ENCODE data around the gene FMNL1.

Gene FMNL1

DNA sequence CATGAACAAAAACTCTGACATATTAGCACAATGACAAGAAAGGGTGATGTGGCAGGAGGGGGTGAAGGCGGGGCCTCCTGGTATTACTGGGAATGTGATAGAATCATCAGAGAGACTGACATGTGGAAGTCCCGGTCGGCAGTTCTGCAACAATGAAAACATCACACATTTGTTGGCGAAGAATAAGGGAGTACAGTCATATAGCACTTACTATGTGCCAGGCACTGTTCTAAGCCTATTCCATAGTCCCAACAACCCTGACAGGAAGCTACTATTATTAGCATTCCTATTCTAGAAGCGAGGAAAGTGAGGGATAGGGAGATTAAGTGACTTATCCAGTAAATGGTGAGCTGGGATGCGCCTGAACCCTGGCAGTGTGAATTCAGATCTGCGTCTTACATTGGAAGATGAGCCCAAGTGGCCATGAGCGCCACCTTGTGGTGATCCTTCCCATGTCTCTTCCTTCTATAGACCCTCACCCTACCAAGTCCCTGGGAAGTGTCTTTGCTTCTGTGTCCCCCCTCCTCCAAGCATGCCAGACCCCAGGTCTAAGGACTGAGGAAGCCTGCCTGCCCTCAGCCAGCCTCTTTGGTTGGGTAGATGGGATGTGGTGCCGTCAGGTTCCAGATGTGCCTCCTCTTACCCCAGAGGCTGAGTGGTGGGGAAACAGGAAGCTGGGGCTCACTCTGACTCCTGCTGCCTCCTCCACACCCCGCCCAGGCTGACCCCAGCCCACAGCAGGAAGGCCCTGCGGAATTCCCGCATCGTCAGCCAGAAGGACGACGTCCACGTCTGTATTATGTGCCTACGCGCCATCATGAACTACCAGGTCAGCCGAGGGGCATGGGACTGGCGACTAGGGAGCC lies 14.0 kb downstream of the FMNL1 start:
- Histone ChIP-seq H3K4me2 (peak overlapping the region; percentile 15 to 100 (median 99); a peak in 18 of 22 replicates), H3K27ac (peak overlapping the region in 10 of 11 experiments; percentile 13 to 100 (median 52); a peak in 17 of 22 replicates), H3K9ac (peak overlapping the region; percentile 11 to 99 (median 32); a peak in 17 of 22 replicates), H3K36me3 (peaks cover 73 to 100% (median 95%) of the 10 kb centered on the region in 11 experiments), H3K9me3 (replicated peaks in 1 of 11) (no peaks in the 10 kb centered on the region), H4K20me1 (peaks cover 22 to 98% (median 88%) of the 10 kb centered on the region in 11 experiments; a peak in 21 of 22 replicates), H3K4me1 (peaks cover 55 to 63% (median 58%) of the 10 kb centered on the region in 10 experiments), H3K27me3 (no peaks in the 10 kb centered on the region), H3K4me3 (no peak overlapping the region)
- TF ChIP-seq Cebpa-rat (IDR thresholded peaks at IDR 0.05) = no peak

DNA sequence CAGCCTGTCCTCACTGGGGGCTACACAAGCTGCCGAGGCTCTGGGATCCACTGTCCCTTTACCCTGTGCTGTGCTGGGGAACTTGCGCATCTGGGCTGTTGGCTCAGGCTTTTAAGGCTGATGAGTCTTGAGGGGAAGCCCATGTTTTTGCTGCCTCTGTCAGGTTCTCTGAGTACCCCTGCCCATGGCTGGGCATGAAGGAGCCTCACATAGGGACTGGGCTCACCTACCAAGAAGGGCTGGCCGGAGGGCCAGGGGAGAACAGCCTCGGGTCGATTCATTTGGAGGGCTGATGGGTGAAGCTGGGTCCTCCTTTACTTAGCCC lies 14.6 kb downstream of the FMNL1 start:
- peaks cover 49 to 57% (median 52%) of the 10 kb centered on the region in 10 experiments for H3K4me1 ChIP-seq
- peak overlapping the region in 9 of 11 experiments; percentile 19 to 100 (median 53); a peak in 16 of 22 replicates for H3K27ac ChIP-seq
- no peak overlapping the region for H3K4me3 ChIP-seq
- no peak for TF ChIP-seq Cebpa-rat (IDR thresholded peaks at IDR 0.05)
- no peaks in the 10 kb centered on the region for H3K27me3 ChIP-seq
- H3K36me3 ChIP-seq = peaks cover 79 to 100% (median 96%) of the 10 kb centered on the region in 11 experiments
- H4K20me1 ChIP-seq = peaks cover 22 to 98% (median 93%) of the 10 kb centered on the region in 11 experiments; a peak in 21 of 22 replicates
- H3K9me3 ChIP-seq (replicated peaks in 1 of 11) = no peaks in the 10 kb centered on the region
- peak overlapping the region in 8 of 11 experiments; percentile 28 to 100 (median 98); a peak in 12 of 22 replicates for H3K4me2 ChIP-seq
- H3K9ac ChIP-seq = peak overlapping the region in 10 of 11 experiments; percentile 11 to 99 (median 33); a peak in 16 of 22 replicates

DNA sequence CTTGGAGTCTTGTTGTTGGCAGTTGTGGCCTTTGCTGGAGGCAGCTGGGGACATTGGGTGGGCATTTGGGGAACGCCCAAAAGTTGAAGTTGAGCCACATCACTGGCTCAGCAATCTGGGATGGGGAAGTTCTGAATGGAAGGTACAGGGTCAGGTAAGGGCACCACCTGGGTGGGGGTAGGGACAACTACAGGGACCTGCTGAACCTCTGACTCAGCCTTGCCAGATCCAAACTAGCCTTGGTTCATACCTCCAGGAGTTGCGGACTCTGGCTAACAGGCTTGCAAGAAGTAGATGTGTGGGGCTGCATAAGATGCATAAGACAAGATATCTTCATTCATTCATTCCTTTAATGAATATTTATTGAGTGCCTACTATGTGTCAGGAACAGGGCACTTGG lies 16.0 kb downstream of the FMNL1 start:
- no peaks in the 10 kb centered on the region for H3K27me3 ChIP-seq
- no peaks in the 10 kb centered on the region for H3K9me3 ChIP-seq (replicated peaks in 1 of 11)
- peak overlapping the region in 1 of 11 experiments; percentile 29; a peak in 3 of 22 replicates for H3K9ac ChIP-seq
- TF ChIP-seq Cebpa-rat (IDR thresholded peaks at IDR 0.05) = no peak
- no peak overlapping the region for H3K4me3 ChIP-seq
- H3K36me3 ChIP-seq = peaks cover 84 to 99% (median 98%) of the 10 kb centered on the region in 11 experiments
- H3K4me1 ChIP-seq = peaks cover 35 to 49% (median 42%) of the 10 kb centered on the region in 10 experiments
- H3K4me2 ChIP-seq = no peak overlapping the region
- H4K20me1 ChIP-seq = peaks cover 22 to 100% (median 95%) of the 10 kb centered on the region in 11 experiments; a peak in 21 of 22 replicates
- peak overlapping the region in 1 of 11 experiments; percentile 2; a peak in 1 of 22 replicates for H3K27ac ChIP-seq

DNA sequence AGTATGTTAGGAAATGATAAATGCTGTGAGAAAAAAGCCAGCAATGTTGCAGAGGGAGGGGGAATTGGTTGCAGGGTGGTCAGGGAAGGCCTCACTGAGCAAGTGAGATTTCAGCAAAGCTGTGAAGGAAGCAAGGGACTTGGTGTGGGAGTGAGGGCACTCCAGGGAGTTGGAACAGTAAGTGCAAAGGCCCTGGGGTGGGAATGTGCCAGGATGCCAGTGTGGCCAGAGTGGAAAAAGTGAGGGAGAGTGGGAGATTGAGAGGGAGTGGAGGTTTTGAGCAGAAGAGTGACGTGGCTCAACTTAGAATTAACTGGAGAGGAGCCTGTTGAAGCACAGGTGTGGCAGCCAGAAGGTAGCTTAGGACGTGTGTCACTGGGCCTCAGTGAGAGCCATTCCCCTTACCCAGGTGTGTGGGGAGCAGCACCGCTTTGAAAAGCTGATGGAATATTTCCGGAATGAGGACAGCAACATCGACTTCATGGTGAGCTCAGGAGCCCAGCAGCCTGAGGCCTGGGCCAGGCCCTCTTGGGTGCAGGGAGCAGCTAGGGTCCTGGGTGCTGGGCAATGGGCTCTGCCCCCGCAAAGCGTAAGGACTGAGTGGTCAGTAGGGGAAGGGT lies 16.6 kb downstream of the FMNL1 start:
- H3K36me3 ChIP-seq = peaks cover 84 to 99% (median 98%) of the 10 kb centered on the region in 11 experiments
- H3K9me3 ChIP-seq (replicated peaks in 1 of 11) = no peaks in the 10 kb centered on the region
- peaks cover 29 to 49% (median 39%) of the 10 kb centered on the region in 10 experiments for H3K4me1 ChIP-seq
- H4K20me1 ChIP-seq = peaks cover 20 to 100% (median 95%) of the 10 kb centered on the region in 11 experiments; a peak in 21 of 22 replicates
- no peak for TF ChIP-seq Cebpa-rat (IDR thresholded peaks at IDR 0.05)
- no peaks in the 10 kb centered on the region for H3K27me3 ChIP-seq
- H3K4me2 ChIP-seq = no peak overlapping the region
- H3K9ac ChIP-seq = peak overlapping the region in 2 of 11 experiments; percentile 15 to 55; a peak in 1 of 22 replicates
- no peak overlapping the region for H3K4me3 ChIP-seq
- H3K27ac ChIP-seq = no peak overlapping the region

DNA sequence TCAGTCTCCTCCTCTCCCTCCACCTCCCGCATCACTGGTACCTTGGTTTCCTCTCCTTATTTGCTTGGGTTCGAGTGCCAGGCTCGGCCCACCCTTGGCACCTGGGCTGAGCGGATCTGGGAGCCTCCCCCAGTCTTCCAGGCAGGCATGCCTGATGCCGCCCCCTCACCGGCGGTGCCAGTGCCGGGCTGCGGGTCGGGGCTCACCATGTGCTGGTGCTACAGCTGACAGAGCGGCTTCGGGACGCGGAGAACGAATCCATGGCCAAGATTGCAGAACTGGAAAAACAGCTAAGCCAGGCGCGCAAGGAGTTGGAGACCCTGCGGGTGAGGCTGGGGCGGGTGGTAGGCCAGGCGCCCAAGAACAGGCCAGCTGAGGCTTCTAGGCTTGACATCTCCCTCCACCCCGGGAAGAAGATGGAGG lies 19.2 kb downstream of the FMNL1 start:
- TF ChIP-seq Cebpa-rat (IDR thresholded peaks at IDR 0.05) = no peak
- no peaks in the 10 kb centered on the region for H3K27me3 ChIP-seq
- no peak overlapping the region for H3K4me3 ChIP-seq
- peaks cover 98 to 100% (median 98%) of the 10 kb centered on the region in 11 experiments for H3K36me3 ChIP-seq
- peaks cover 4 to 100% (median 97%) of the 10 kb centered on the region in 11 experiments for H4K20me1 ChIP-seq
- H3K27ac ChIP-seq = peak overlapping the region in 2 of 11 experiments; percentile 3 to 29; a peak in 1 of 22 replicates
- H3K4me1 ChIP-seq = peaks cover 4 to 49% (median 33%) of the 10 kb centered on the region in 10 experiments; a peak in 19 of 20 replicates
- H3K9ac ChIP-seq = peak overlapping the region in 2 of 11 experiments; percentile 15 to 32; a peak in 1 of 22 replicates
- H3K9me3 ChIP-seq (replicated peaks in 1 of 11) = no peaks in the 10 kb centered on the region
- H3K4me2 ChIP-seq = no peak overlapping the region

DNA sequence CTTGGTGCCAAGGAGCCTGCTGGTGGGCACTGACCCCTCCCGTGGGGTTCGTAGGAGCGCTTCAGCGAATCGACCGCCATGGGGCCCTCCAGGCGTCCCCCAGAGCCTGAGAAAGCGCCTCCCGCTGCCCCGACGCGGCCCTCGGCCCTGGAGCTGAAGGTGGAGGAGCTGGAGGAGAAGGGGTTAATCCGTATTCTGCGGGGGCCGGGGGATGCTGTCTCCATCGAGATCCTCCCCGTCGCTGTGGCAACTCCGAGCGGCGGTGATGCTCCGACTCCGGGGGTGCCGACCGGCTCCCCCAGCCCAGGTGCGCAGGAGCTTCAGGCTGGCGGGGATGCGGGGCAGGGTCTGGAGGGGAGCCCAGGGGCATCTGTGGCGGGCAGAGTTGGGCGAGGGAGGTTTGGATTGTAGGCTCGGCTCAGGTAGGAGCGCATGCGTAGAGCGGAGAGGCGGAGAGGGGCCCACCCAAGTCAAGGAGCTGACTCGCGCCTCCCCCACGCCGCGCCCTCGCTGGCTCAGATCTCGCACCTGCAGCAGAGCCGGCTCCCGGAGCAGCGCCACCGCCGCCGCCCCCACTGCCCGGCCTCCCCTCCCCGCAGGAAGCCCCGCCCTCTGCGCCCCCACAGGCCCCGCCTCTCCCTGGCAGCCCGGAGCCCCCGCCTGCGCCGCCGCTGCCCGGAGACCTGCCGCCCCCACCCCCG lies 19.8 kb downstream of the FMNL1 start:
- no peaks in the 10 kb centered on the region for H3K27me3 ChIP-seq
- no peaks in the 10 kb centered on the region for H3K9me3 ChIP-seq (replicated peaks in 1 of 11)
- H3K36me3 ChIP-seq = peaks cover 98 to 100% (median 98%) of the 10 kb centered on the region in 11 experiments
- H4K20me1 ChIP-seq = peaks cover 4 to 100% (median 97%) of the 10 kb centered on the region in 11 experiments
- no peak for TF ChIP-seq Cebpa-rat (IDR thresholded peaks at IDR 0.05)
- H3K9ac ChIP-seq = 0 out of 22 replicates have a peak overlapping the region, but pooled peaks of 1 of the 11 experiments have one; percentile 15
- no peak overlapping the region for H3K4me2 ChIP-seq
- peaks cover 7 to 49% (median 34%) of the 10 kb centered on the region in 10 experiments for H3K4me1 ChIP-seq
- no peak overlapping the region for H3K4me3 ChIP-seq
- H3K27ac ChIP-seq = 0 out of 22 replicates have a peak overlapping the region, but pooled peaks of 2 of the 11 experiments have one; percentile 3 to 29

DNA sequence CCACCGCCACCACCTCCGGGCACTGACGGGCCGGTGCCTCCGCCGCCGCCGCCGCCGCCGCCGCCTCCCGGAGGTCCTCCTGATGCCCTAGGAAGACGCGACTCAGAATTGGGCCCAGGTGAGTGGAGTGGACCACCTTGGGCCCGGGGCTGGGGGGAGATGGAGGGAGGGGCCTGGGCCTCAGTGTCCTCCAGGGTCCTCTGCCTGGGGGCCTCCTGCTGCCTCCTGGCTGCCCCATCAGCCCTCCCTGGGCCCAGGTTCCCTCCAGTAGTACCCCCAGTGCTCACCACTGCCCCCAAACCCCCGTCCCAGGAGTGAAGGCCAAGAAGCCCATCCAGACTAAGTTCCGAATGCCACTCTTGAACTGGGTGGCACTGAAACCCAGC lies 20.3 kb downstream of the FMNL1 start:
- Histone ChIP-seq H3K4me3 (no peak overlapping the region), H3K9ac (peak overlapping the region in 2 of 11 experiments; percentile 3 to 29; a peak in 1 of 22 replicates), H3K27ac (no peak overlapping the region), H4K20me1 (peaks cover 4 to 100% (median 97%) of the 10 kb centered on the region in 11 experiments), H3K4me1 (peaks cover 12 to 54% (median 40%) of the 10 kb centered on the region in 10 experiments), H3K27me3 (no peaks in the 10 kb centered on the region), H3K36me3 (peaks cover 95 to 100% (median 98%) of the 10 kb centered on the region in 11 experiments), H3K9me3 (replicated peaks in 1 of 11) (no peaks in the 10 kb centered on the region), H3K4me2 (no peak overlapping the region)
- no peak for TF ChIP-seq Cebpa-rat (IDR thresholded peaks at IDR 0.05)

DNA sequence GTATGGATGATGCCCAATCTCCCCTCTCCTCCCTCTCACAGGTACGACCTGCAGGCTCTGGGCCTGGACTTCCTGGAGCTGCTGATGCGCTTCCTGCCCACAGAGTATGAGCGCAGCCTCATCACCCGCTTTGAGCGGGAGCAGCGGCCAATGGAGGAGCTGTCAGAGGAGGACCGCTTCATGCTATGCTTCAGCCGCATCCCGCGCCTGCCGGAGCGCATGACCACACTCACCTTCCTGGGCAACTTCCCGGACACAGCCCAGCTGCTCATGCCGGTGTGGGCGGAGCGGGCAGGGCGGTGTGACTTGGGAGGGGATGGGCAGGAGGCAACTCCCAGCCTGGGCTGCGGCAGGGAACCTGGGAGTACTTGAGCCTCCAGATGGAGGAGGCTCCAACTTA lies 22.1 kb downstream of the FMNL1 start:
- H4K20me1 ChIP-seq = peaks cover 0 to 100% (median 95%) of the 10 kb centered on the region in 11 experiments; a peak in 21 of 22 replicates
- H3K4me1 ChIP-seq = peaks cover 26 to 68% (median 55%) of the 10 kb centered on the region in 10 experiments
- H3K4me3 ChIP-seq = peak overlapping the region in 1 of 10 experiments; percentile 2; a peak in 1 of 20 replicates
- H3K36me3 ChIP-seq = peaks cover 78 to 92% (median 83%) of the 10 kb centered on the region in 11 experiments
- H3K9me3 ChIP-seq (replicated peaks in 1 of 11) = no peaks in the 10 kb centered on the region
- no peak overlapping the region for H3K27ac ChIP-seq
- H3K9ac ChIP-seq = peak overlapping the region in 6 of 11 experiments; percentile 5 to 60 (median 36); a peak in 5 of 22 replicates
- no peaks in the 10 kb centered on the region for H3K27me3 ChIP-seq
- no peak for TF ChIP-seq Cebpa-rat (IDR thresholded peaks at IDR 0.05)
- H3K4me2 ChIP-seq = peak overlapping the region in 5 of 11 experiments; percentile 53 to 93 (median 90); a peak in 6 of 22 replicates

Data from BLaER1 treated with 17β-estradiol and CSF1 and Interleukin-3, amounts not matched to agents 10 nM and 100 nM (cell line).